Brain microvascular endothelial cell (primary cell): ENCODE data around the gene COX7B2.

Experiments
- DNase-seq: peaks from one replicate; pipeline ENCODE4 v3.0.0-alpha.2; 2020
- H3K27ac ChIP-seq: fragments of 250-450 bp; sonication (Bioruptor Pico); 2 replicates; pipeline ENCODE4 v1.5.1; 2020; ENCODE audit warnings: mild to moderate bottlenecking, moderate library complexity
- H3K27me3 ChIP-seq: fragments of 250-450 bp; sonication (Bioruptor Pico); replicated peaks from 2 replicates; pipeline ENCODE4 v1.5.1; 2020; ENCODE audit warnings: mild to moderate bottlenecking
- H3K36me3 ChIP-seq: fragments of 250-450 bp; sonication (Bioruptor Pico); replicated peaks from 2 replicates; pipeline ENCODE4 v1.5.1; 2020; ENCODE audit warnings: mild to moderate bottlenecking
- H3K4me3 ChIP-seq: 2 replicates; pipeline ENCODE4 v1.5.1; 2011; ENCODE audit warnings: low read depth, mild to moderate bottlenecking, control low read depth, low read length, moderate library complexity
- CTCF ChIP-seq: IDR thresholded peaks from 2 replicates; pipeline ENCODE4 v1.5.1; 2011; ENCODE audit warnings: low read depth, mild to moderate bottlenecking, moderate library complexity, low read length, control low read depth, inconsistent platforms; ENCODE audit errors: missing control alignments
- in situ Hi-C: cut with HindIII; loops from 2 replicates; pipeline ENCODE4 v1.10.0; 2017; ENCODE audit warnings: low sequenced_read_pairs, low pct_ligation_motif_present

Gene COX7B2

GRCh38 chr4:46793036-46793435, 116.0 kb downstream of the COX7B2 start:
- H3K36me3 ChIP-seq: no peaks in the 10 kb centered on the region
- in situ Hi-C loops: no loop called here
- no peak for TF ChIP-seq CTCF
- no peak overlapping the region for H3K4me3 ChIP-seq
- no peak for DNase-seq
- H3K27ac ChIP-seq: no peak overlapping the region
- H3K27me3 ChIP-seq: no peaks in the 10 kb centered on the region

- Histone ChIP-seq H3K27me3 (no peaks in the 10 kb centered on the region), H3K27ac (no peak overlapping the region), H3K36me3 (no peaks in the 10 kb centered on the region), H3K4me3 (no peak overlapping the region)
- in situ Hi-C loops: no loop called here
- no peak for TF ChIP-seq CTCF
- no peak for DNase-seq
Observed at GRCh38 chr4:46781434-46782092, 127.5 kb downstream of the COX7B2 start.

- Histone ChIP-seq H3K27ac (no peak overlapping the region), H3K4me3 (no peak overlapping the region), H3K36me3 (no peaks in the 10 kb centered on the region), H3K27me3 (no peaks in the 10 kb centered on the region)
- DNase-seq: no peak
- in situ Hi-C loops: no loop called here
- no peak for TF ChIP-seq CTCF
Observed at GRCh38 chr4:46765465-46765864, 143.6 kb downstream of the COX7B2 start.

DNA sequence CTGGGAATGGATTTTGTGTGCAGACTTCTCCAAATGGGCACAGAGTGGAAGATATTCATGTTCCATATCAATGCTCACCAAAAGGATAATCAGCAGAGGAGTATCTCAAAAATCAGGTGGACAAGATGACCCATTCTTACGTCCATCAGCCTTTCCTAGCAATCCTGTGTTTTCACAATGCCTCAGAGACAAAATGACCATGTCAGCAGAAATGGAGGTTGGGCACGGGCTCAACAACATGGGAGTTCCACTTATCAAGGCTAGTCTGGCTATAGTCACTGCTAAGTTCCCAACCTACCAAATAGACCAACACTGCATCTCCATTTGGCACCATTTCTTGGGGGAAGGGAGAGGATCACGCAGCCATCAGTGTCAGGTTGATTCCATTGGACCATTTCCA, 179.0 kb downstream of the COX7B2 start:
- Histone ChIP-seq H3K27ac (no peak overlapping the region), H3K27me3 (no peaks in the 10 kb centered on the region), H3K36me3 (no peaks in the 10 kb centered on the region), H3K4me3 (no peak overlapping the region)
- DNase-seq: no peak
- in situ Hi-C loops: no loop called here
- no peak for TF ChIP-seq CTCF

GRCh38 chr4:46720055-46720454, 189.0 kb downstream of the COX7B2 start:
- H3K4me3 ChIP-seq: no peak overlapping the region
- in situ Hi-C loops: no loop called here
- no peak for DNase-seq
- TF ChIP-seq CTCF: no peak
- no peak overlapping the region for H3K27ac ChIP-seq
- H3K27me3 ChIP-seq: no peaks in the 10 kb centered on the region
- no peaks in the 10 kb centered on the region for H3K36me3 ChIP-seq

GRCh38 chr4:46717950-46718349, 191.1 kb downstream of the COX7B2 start:
- Histone ChIP-seq H3K4me3 (no peak overlapping the region), H3K36me3 (no peaks in the 10 kb centered on the region), H3K27ac (no peak overlapping the region), H3K27me3 (no peaks in the 10 kb centered on the region)
- DNase-seq: no peak
- in situ Hi-C loops: no loop called here
- no peak for TF ChIP-seq CTCF
